SK-N-SH (cell line): ENCODE results near the gene FHDC1. TPM values are rescaled to one million over a fixed set of nuclear protein-coding genes. Genes with fewer than 3 reads are reported as not detected.

Source experiments
- CTCF ChIA-PET: fragments of 300-600, 350-600 bp; formaldehyde crosslinking; extraction: SDS; loops from one replicate; lab custom pipeline; 2021; lab: Yijun Ruan, JAX
- POLR2A ChIA-PET: fragments of 350-600 bp; sonication (Branson Sonifier 250); formaldehyde crosslinking; extraction: SDS; loops from one replicate; lab custom pipeline; 2020; ENCODE audit warnings: antibody characterized with exemption, inconsistent platforms; lab: Yijun Ruan, JAX
- DNase-seq: peaks from one replicate; pipeline ENCODE4 v3.0.0; 2012
- H2AFZ ChIP-seq: fragments of 200-600 bp; sonication (generic); 2 replicates; pipeline ENCODE4 v1.8.1; 2016; ENCODE audit warnings: antibody characterized with exemption, mild to moderate bottlenecking, low read depth
- H3F3A ChIP-seq: fragments of 200-600 bp; sonication (generic); replicated peaks from 2 replicates; pipeline ENCODE3; 2016; ENCODE audit warnings: antibody characterized with exemption, mild to moderate bottlenecking; ENCODE audit not compliant: insufficient read depth
- H3K27ac ChIP-seq, 2 experiments: fragments of 200-500 bp in 1 of 2; fragments of 200-600 bp in 1 of 2; sonication (Bioruptor generic) in 1 of 2; sonication (generic), shearing (Covaris generic) in 1 of 2; 2 replicates each; pipeline versions ENCODE4 v1.5.1 to v1.6.1; 2014 to 2016; ENCODE audit warnings: low read depth in 2 of 2, inconsistent platforms in 1 of 2, low read length in 1 of 2, mild to moderate bottlenecking in 1 of 2, mixed read lengths in 1 of 2
- H3K27me3 ChIP-seq: fragments of 200-600 bp; sonication (generic), shearing (Covaris generic); 2 replicates; pipeline ENCODE4 v1.6.1; 2016; ENCODE audit warnings: mixed run types; ENCODE audit not compliant: insufficient read depth
- H3K36me3 ChIP-seq, 2 experiments: fragments of 200-500 bp in 1 of 2; fragments of 200-600 bp in 1 of 2; sonication (Bioruptor generic) in 1 of 2; sonication (generic) in 1 of 2; replicated peaks in 1 of 2; 2 replicates each; pipeline versions ENCODE3 to v1.5.1; 2014 to 2016; ENCODE audit warnings: low read length in 1 of 2, mild to moderate bottlenecking in 1 of 2; ENCODE audit not compliant: insufficient read depth in 2 of 2, control insufficient read depth in 1 of 2
- H3K4me1 ChIP-seq, 2 experiments: fragments of 200-500 bp in 1 of 2; fragments of 200-600 bp in 1 of 2; sonication (Bioruptor generic) in 1 of 2; sonication (generic), shearing (Covaris generic) in 1 of 2; 2 replicates each; pipeline versions ENCODE4 v1.5.1 to v1.6.1; 2014 to 2016; ENCODE audit warnings: low read depth in 1 of 2, low read length in 1 of 2, mixed run types in 1 of 2; ENCODE audit not compliant: insufficient read depth in 2 of 2, control insufficient read depth in 1 of 2
- H3K4me2 ChIP-seq: fragments of 200-600 bp; sonication (generic), shearing (Covaris generic); 2 replicates; pipeline ENCODE4 v1.6.1; 2017; ENCODE audit warnings: mixed run types
- H3K4me3 ChIP-seq, 2 experiments: fragments of 200-500 bp in 1 of 2; fragments of 200-600 bp in 1 of 2; sonication (Bioruptor generic) in 1 of 2; sonication (generic), shearing (Covaris generic) in 1 of 2; 2 replicates each; pipeline versions ENCODE4 v1.5.1 to v1.8.1; 2014 to 2016; ENCODE audit warnings: low read depth in 2 of 2, inconsistent platforms in 1 of 2, low read length in 1 of 2, mild to moderate bottlenecking in 1 of 2, mixed read lengths in 1 of 2, moderate library complexity in 1 of 2
- H3K79me2 ChIP-seq: fragments of 200-600 bp; sonication (generic); 2 replicates; pipeline ENCODE4 v1.8.1; 2017; ENCODE audit warnings: mild to moderate bottlenecking; ENCODE audit not compliant: insufficient read depth
- H3K9ac ChIP-seq: fragments of 200-600 bp; sonication (generic); 2 replicates; pipeline ENCODE4 v1.6.1; 2017; ENCODE audit warnings: mixed run types
- H3K9me2 ChIP-seq: fragments of 200-600 bp; sonication (generic); 2 replicates; pipeline ENCODE4 v1.6.1; 2017; ENCODE audit warnings: mixed run types
- H3K9me3 ChIP-seq: fragments of 200-600 bp; sonication (generic); 2 replicates; pipeline ENCODE4 v1.6.1; 2017; ENCODE audit warnings: mixed run types, mild to moderate bottlenecking, moderate library complexity
- H4K20me1 ChIP-seq: fragments of 200-600 bp; sonication (generic); 2 replicates; pipeline ENCODE4 v1.6.1; 2017; ENCODE audit warnings: mild to moderate bottlenecking, mixed run types; ENCODE audit not compliant: insufficient read depth
- CHD2 ChIP-seq: fragments of 150-350 bp; IDR thresholded peaks from 2 replicates; pipeline ENCODE4 v1.6.1; 2018; ENCODE audit warnings: low read length; ENCODE audit not compliant: partially characterized antibody
- EP300 ChIP-seq, 2 experiments: IDR thresholded peaks; 2 replicates each; pipeline versions ENCODE4 v1.4.0 to v1.6.1; 2012; ENCODE audit warnings: borderline replicate concordance in 1 of 2, low read depth in 1 of 2, low read length in 1 of 2
- FOXJ3 ChIP-seq: sonication (generic); formaldehyde crosslinking; IDR thresholded peaks from 2 replicates; pipeline ENCODE4 v1.5.1; 2020; ENCODE audit warnings: mild to moderate bottlenecking, missing genetic modification reagents
- JUND ChIP-seq: IDR thresholded peaks from 2 replicates; pipeline ENCODE4 v1.4.0; 2012
- NFIC ChIP-seq: IDR thresholded peaks from 2 replicates; pipeline ENCODE4 v1.4.0; 2012; ENCODE audit warnings: borderline replicate concordance
- RAD21 ChIP-seq: IDR thresholded peaks from 2 replicates; pipeline ENCODE4 v1.6.1; 2012; ENCODE audit warnings: mild to moderate bottlenecking, low read length
- RCOR1 ChIP-seq: fragments of 150-350 bp; IDR thresholded peaks from 2 replicates; pipeline ENCODE4 v1.6.1; 2017; ENCODE audit warnings: antibody characterized with exemption, low read length
- RFX5 ChIP-seq: IDR thresholded peaks from 2 replicates; pipeline ENCODE4 v1.6.1; 2012; ENCODE audit warnings: mild to moderate bottlenecking, improper control_type of control experiment, low read length
- RXRA ChIP-seq: IDR thresholded peaks from 2 replicates; pipeline ENCODE4 v1.4.0; 2012; ENCODE audit warnings: low read depth, mild to moderate bottlenecking, borderline replicate concordance
- SIN3A ChIP-seq: IDR thresholded peaks from 2 replicates; pipeline ENCODE4 v1.6.1; 2012; ENCODE audit warnings: low read depth, mild to moderate bottlenecking, low read length, moderate library complexity, borderline replicate concordance
- SMC3 ChIP-seq: IDR thresholded peaks from 2 replicates; pipeline ENCODE4 v1.6.1; 2012; ENCODE audit warnings: low read depth, low read length, improper control_type of control experiment
- TAF1 ChIP-seq: IDR thresholded peaks from 2 replicates; pipeline ENCODE4 v1.6.1; 2012; ENCODE audit warnings: low read depth, mild to moderate bottlenecking, low read length, moderate library complexity, borderline replicate concordance
- YY1 ChIP-seq: IDR thresholded peaks from 2 replicates; pipeline ENCODE4 v1.4.0; 2012; ENCODE audit warnings: low read depth, mild to moderate bottlenecking
- WGBS: methylation state at CpG from one replicate; pipeline ENCODE4 v1.1.6; 2017; ENCODE audit warnings: low lambda C conversion rate; 5-methylcytosine and 5-hydroxymethylcytosine counted together
- polyA plus RNA-seq, 3 experiments: library from polyadenylated mRNA; depleted of rRNA; stranded (reverse); fragments of >200 nt; gene quantifications; 2 replicates each; pipeline ENCODE4 v1.2.3, GENCODE V29; 2012
- TF ChIP-seq, protein P1 (sequence below): fragments of 150-350 bp; IDR thresholded peaks from 2 replicates; pipeline ENCODE4 v1.6.1; 2016; ENCODE audit warnings: mild to moderate bottlenecking, low read depth, low read length
- TF ChIP-seq, protein P2 (sequence below): IDR thresholded peaks from 2 replicates; pipeline ENCODE4 v1.6.1; 2012; ENCODE audit warnings: mild to moderate bottlenecking, low read depth, low read length, moderate library complexity

FHDC1 gene
- polyA plus RNA-seq, 1 of the 3 experiments (the other 2 are of a cell fraction): 0.02 TPM

DNA sequence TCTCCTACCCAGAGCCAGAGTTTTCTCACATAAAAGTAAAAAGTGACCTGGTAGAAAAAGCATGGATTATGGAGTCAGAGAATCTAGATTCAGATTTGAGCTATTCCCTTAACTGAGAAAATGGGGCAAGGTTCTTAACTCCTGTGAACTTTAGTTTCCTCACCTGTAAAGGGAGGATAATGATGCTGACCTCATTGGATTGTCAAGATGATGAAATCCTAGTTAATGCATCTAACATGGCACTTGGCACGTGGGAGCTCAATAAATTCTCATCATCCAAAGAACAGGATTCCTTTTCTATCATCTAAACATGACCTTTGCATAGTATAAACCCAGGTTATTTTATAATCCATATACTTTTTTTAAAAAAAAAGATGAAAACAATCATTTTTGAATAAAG, 18.6 kb downstream of the FHDC1 start:
- H3K4me2 ChIP-seq: no peak overlapping the region
- H3F3A ChIP-seq: no peaks in the 10 kb centered on the region
- H3K9ac ChIP-seq: no peak overlapping the region
- no peaks in the 10 kb centered on the region for H3K9me3 ChIP-seq
- no peaks in the 10 kb centered on the region; the same call in 1 of the 2 replicates for H3K27me3 ChIP-seq
- H2AFZ ChIP-seq: no peak overlapping the region
- ChIA-PET CTCF (interaction anchor here (0.9 to 1.6 kb wide), 3 partner anchors 11 to 14 kb away, joined by 3 to 5 read pairs (median 5); no protein-coding TSS in a partner anchor), POLR2A (no interaction called here)
- no peaks in the 10 kb centered on the region for H3K9me2 ChIP-seq
- no peak overlapping the region for H3K27ac ChIP-seq
- peaks cover 0 to 4% of the 10 kb centered on the region in 2 experiments; a peak in 1 of 4 replicates for H3K4me1 ChIP-seq
- H3K79me2 ChIP-seq: no peaks in the 10 kb centered on the region
- no peak overlapping the region for H3K4me3 ChIP-seq
- no peak for DNase-seq
- H4K20me1 ChIP-seq: no peaks in the 10 kb centered on the region
- no peaks in the 10 kb centered on the region for H3K36me3 ChIP-seq
- TF ChIP-seq EP300 (IDR thresholded peaks at IDR 0.05; ENCODE audit: borderline replicate concordance in 1 of 2, low read depth in 1 of 2, low read length in 1 of 2) (no peak), RXRA (no peak), RAD21 (no peak), JUND (no peak), RCOR1 (no peak), NFIC (no peak), TAF1 (no peak), YY1 (no peak), SIN3A (no peak), RFX5 (no peak)
- TF ChIP-seq, protein P1, sequence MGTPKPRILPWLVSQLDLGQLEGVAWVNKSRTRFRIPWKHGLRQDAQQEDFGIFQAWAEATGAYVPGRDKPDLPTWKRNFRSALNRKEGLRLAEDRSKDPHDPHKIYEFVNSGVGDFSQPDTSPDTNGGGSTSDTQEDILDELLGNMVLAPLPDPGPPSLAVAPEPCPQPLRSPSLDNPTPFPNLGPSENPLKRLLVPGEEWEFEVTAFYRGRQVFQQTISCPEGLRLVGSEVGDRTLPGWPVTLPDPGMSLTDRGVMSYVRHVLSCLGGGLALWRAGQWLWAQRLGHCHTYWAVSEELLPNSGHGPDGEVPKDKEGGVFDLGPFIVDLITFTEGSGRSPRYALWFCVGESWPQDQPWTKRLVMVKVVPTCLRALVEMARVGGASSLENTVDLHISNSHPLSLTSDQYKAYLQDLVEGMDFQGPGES: no peak
- TF ChIP-seq, protein P2, sequence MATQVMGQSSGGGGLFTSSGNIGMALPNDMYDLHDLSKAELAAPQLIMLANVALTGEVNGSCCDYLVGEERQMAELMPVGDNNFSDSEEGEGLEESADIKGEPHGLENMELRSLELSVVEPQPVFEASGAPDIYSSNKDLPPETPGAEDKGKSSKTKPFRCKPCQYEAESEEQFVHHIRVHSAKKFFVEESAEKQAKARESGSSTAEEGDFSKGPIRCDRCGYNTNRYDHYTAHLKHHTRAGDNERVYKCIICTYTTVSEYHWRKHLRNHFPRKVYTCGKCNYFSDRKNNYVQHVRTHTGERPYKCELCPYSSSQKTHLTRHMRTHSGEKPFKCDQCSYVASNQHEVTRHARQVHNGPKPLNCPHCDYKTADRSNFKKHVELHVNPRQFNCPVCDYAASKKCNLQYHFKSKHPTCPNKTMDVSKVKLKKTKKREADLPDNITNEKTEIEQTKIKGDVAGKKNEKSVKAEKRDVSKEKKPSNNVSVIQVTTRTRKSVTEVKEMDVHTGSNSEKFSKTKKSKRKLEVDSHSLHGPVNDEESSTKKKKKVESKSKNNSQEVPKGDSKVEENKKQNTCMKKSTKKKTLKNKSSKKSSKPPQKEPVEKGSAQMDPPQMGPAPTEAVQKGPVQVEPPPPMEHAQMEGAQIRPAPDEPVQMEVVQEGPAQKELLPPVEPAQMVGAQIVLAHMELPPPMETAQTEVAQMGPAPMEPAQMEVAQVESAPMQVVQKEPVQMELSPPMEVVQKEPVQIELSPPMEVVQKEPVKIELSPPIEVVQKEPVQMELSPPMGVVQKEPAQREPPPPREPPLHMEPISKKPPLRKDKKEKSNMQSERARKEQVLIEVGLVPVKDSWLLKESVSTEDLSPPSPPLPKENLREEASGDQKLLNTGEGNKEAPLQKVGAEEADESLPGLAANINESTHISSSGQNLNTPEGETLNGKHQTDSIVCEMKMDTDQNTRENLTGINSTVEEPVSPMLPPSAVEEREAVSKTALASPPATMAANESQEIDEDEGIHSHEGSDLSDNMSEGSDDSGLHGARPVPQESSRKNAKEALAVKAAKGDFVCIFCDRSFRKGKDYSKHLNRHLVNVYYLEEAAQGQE: no peak
- 31% methylated on average over 1 of the region's 1 CpG for WGBS

DNA sequence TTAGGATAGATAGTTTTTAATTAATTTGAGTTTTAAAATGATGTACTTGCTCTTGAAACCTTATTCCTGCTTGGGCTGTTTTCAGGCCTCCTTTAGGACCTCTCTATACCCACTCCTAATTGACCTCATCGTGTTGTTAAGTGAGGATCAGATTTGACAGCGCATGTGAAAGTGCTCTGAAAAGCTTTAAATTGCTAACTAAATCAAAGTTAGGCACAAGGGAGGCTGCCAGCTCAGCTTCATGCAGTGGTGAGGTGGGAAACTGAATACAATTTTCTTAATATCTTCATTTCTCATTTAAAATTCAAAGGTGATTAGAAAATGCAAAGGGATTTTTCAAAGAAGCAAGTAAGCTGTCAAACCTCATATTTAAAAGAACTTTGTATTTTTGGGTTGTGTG, 20.0 kb downstream of the FHDC1 start:
- H3K79me2 ChIP-seq: no peaks in the 10 kb centered on the region
- no peaks in the 10 kb centered on the region for H4K20me1 ChIP-seq
- H3K9me3 ChIP-seq: no peaks in the 10 kb centered on the region
- CTCF ChIA-PET: no interaction called here
- no peaks in the 10 kb centered on the region for H3K36me3 ChIP-seq
- no peak overlapping the region for H3K9ac ChIP-seq
- peaks cover under 1 to 4% of the 10 kb centered on the region in 2 experiments; a peak in 1 of 4 replicates for H3K4me1 ChIP-seq
- TF ChIP-seq EP300 (IDR thresholded peaks at IDR 0.05; ENCODE audit: borderline replicate concordance in 1 of 2, low read depth in 1 of 2, low read length in 1 of 2) (no peak), CHD2 (no peak), FOXJ3 (no peak), SMC3 (no peak)
- TF ChIP-seq, all 33 proteins: peak for 0
- Histone ChIP-seq H2AFZ (no peak overlapping the region), H3K4me2 (no peak overlapping the region), H3K27ac (no peak overlapping the region), H3K4me3 (no peak overlapping the region), H3F3A (no peaks in the 10 kb centered on the region), H3K9me2 (no peaks in the 10 kb centered on the region), H3K27me3 (no peaks in the 10 kb centered on the region; the same call in 1 of the 2 replicates)
- no peak for DNase-seq
- POLR2A ChIA-PET: no interaction called here
- 58% methylated on average over 2 of the region's 2 CpGs for WGBS
